AG04450 (cell line): Measurements from ENCODE around the gene ITGBL1. TPM values are rescaled to one million over a fixed set of nuclear protein-coding genes. Genes with fewer than 3 reads are reported as not detected.
A peak's percentile ranks its signal among the peaks of the same experiment; 100 is the strongest.
"Not testable (repeated sequence)": the region's sequence is repeated elsewhere in the genome, so short reads cannot be mapped to it uniquely, and the experiment has no call there.

Source experiments
- CTCF ChIA-PET: fragments of 300-600, 350-600 bp; formaldehyde crosslinking; extraction: SDS; loops from one replicate; lab custom pipeline; 2022; ENCODE audit warnings: antibody characterized with exemption, inconsistent platforms; lab: Charles Lee
- POLR2A ChIA-PET: fragments of 350-600 bp; formaldehyde crosslinking; extraction: SDS; loops from one replicate; lab custom pipeline; 2021; ENCODE audit warnings: antibody characterized with exemption, inconsistent platforms; lab: Yijun Ruan, JAX
- DNase-seq: peaks from one replicate; pipeline ENCODE4 v3.0.0-alpha.2; 2011; ENCODE audit warnings: low read depth, low spot score
- H3K27ac ChIP-seq: one replicate; pipeline ENCODE4 v1.5.1; 2012; ENCODE audit warnings: low read depth, low read length, control low read depth
- H3K27me3 ChIP-seq: one replicate; pipeline ENCODE4 v1.6.0; 2012; ENCODE audit warnings: low read length; ENCODE audit not compliant: control insufficient read depth, insufficient read depth
- H3K4me3 ChIP-seq: 2 replicates; pipeline ENCODE4 v1.5.1; 2011; ENCODE audit warnings: mild to moderate bottlenecking, low read depth, low read length, control low read depth
- H3K9me3 ChIP-seq: 2 replicates; pipeline ENCODE4 v1.5.1; 2012; ENCODE audit warnings: low read length; ENCODE audit not compliant: control insufficient read depth, insufficient read depth
- CTCF ChIP-seq: IDR thresholded peaks from 2 replicates; pipeline ENCODE4 v1.5.1; 2011; ENCODE audit warnings: low read depth, low read length, control low read depth, inconsistent platforms
- polyA plus RNA-seq: library from polyadenylated mRNA; depleted of rRNA; stranded (reverse); fragments of >200 nt; gene quantifications from 2 replicates; pipeline ENCODE4 v1.2.3, GENCODE V29; 2011

The ITGBL1 gene
- polyA plus RNA-seq, 1 experiment = 17.1 TPM

- H3K27me3 ChIP-seq = no peaks in the 10 kb centered on the region
These were observed 74.7 kb downstream of the ITGBL1 start for GRCh38 chr13:101527130-101527529.

GRCh38 chr13:101529422-101529821 is 76.9 kb downstream of the ITGBL1 start:
- CTCF ChIA-PET = no interaction called here
- POLR2A ChIA-PET = no interaction called here
- H3K9me3 ChIP-seq = no peaks in the 10 kb centered on the region
- no peaks in the 10 kb centered on the region for H3K27me3 ChIP-seq
- H3K27ac ChIP-seq = no peak overlapping the region
- no peak for TF ChIP-seq CTCF
- no peak overlapping the region for H3K4me3 ChIP-seq
- peak; percentile 39 for DNase-seq

More at GRCh38 chr13:101527130-101527529, 74.7 kb downstream of the ITGBL1 start:
- DNase-seq = no peak
- TF ChIP-seq CTCF = no peak
- POLR2A ChIA-PET = no interaction called here
- Histone ChIP-seq H3K9me3 (no peaks in the 10 kb centered on the region), H3K27ac (no peak overlapping the region), H3K4me3 (no peak overlapping the region)
- CTCF ChIA-PET = interaction anchor here (0.5 to 1.7 kb wide), 2 partner anchors 382 to 877 kb away, joined by 3 to 5 read pairs; no protein-coding TSS in a partner anchor

- no peak for DNase-seq
These were observed 77.8 kb downstream of the ITGBL1 start for GRCh38 chr13:101530293-101530692.

GRCh38 chr13:101535192-101535746 is 82.8 kb downstream of the ITGBL1 start:
- no peak for TF ChIP-seq CTCF
- Histone ChIP-seq H3K9me3 (no peaks in the 10 kb centered on the region), H3K27me3 (no peaks in the 10 kb centered on the region), H3K27ac (no peak overlapping the region), H3K4me3 (no peak overlapping the region)
- POLR2A ChIA-PET = no interaction called here
- CTCF ChIA-PET = interaction anchor here (0.6 to 1.0 kb wide), 2 partner anchors 60 to 391 kb away, joined by 3 read pairs; no protein-coding TSS in a partner anchor
- no peak for DNase-seq

More at GRCh38 chr13:101530293-101530692, 77.8 kb downstream of the ITGBL1 start:
- H3K4me3 ChIP-seq = no peak overlapping the region
- no peak overlapping the region for H3K27ac ChIP-seq
- ChIA-PET POLR2A (no interaction called here), CTCF (no interaction called here)
- H3K9me3 ChIP-seq = no peaks in the 10 kb centered on the region
- H3K27me3 ChIP-seq = no peaks in the 10 kb centered on the region
- TF ChIP-seq CTCF = no peak

GRCh38 chr13:101536079-101536478 is 83.6 kb downstream of the ITGBL1 start:
- CTCF ChIA-PET = no interaction called here

GRCh38 chr13:101544544-101544943 is 92.1 kb downstream of the ITGBL1 start:
- DNase-seq, H3K4me3 ChIP-seq, H3K9me3 ChIP-seq, CTCF ChIA-PET, H3K27ac ChIP-seq, POLR2A ChIA-PET, H3K27me3 ChIP-seq: not testable (repeated sequence)

More at GRCh38 chr13:101536079-101536478, 83.6 kb downstream of the ITGBL1 start:
- Histone ChIP-seq H3K27me3 (no peaks in the 10 kb centered on the region), H3K27ac (no peak overlapping the region), H3K9me3 (no peaks in the 10 kb centered on the region), H3K4me3 (no peak overlapping the region)
- no peak for TF ChIP-seq CTCF
- DNase-seq = no peak
- POLR2A ChIA-PET = no interaction called here
